HEK293 (cell line): Measurements from ENCODE around the gene TNFRSF4.

Source experiments
- HOXA7 ChIP-seq: sonication (generic); formaldehyde crosslinking; IDR thresholded peaks from 2 replicates; pipeline ENCODE4 v1.8.1; 2022; ENCODE audit warnings: missing genetic modification reagents, borderline replicate concordance
- PBX3 ChIP-seq: sonication (generic); formaldehyde crosslinking; IDR thresholded peaks from 2 replicates; pipeline ENCODE4 v1.8.1; 2022; ENCODE audit warnings: mild to moderate bottlenecking, moderate library complexity, missing genetic modification reagents
- PRDM4 ChIP-seq: fragments of 450-650 bp; formaldehyde crosslinking; IDR thresholded peaks from 2 replicates; pipeline ENCODE4 v1.5.1; 2017; ENCODE audit warnings: missing biosample characterization, missing genetic modification characterization
- REST ChIP-seq: fragments of 450-650 bp; formaldehyde crosslinking; IDR thresholded peaks from 2 replicates; pipeline ENCODE4 v1.5.1; 2016; ENCODE audit warnings: missing biosample characterization, missing genetic modification characterization
- ZBTB17 ChIP-seq: fragments of 450-650 bp; formaldehyde crosslinking; IDR thresholded peaks from 2 replicates; pipeline ENCODE4 v1.5.1; 2016; ENCODE audit warnings: missing biosample characterization, missing genetic modification characterization
- ZFP3 ChIP-seq: fragments of 450-650 bp; formaldehyde crosslinking; IDR thresholded peaks from 2 replicates; pipeline ENCODE4 v1.5.1; 2016; ENCODE audit warnings: low read depth, missing biosample characterization, missing genetic modification characterization
- ZNF169 ChIP-seq: fragments of 450-650 bp; formaldehyde crosslinking; IDR thresholded peaks from 2 replicates; pipeline ENCODE4 v1.5.1; 2016; ENCODE audit warnings: missing biosample characterization, missing genetic modification characterization
- ZNF530 ChIP-seq: fragments of 450-650 bp; formaldehyde crosslinking; IDR thresholded peaks from 2 replicates; pipeline ENCODE4 v1.5.1; 2016; ENCODE audit warnings: low read depth, missing biosample characterization, missing genetic modification characterization
- ZNF626 ChIP-seq: fragments of 450-650 bp; sonication (Bioruptor Pico); formaldehyde crosslinking; IDR thresholded peaks from 2 replicates; pipeline ENCODE4 v1.5.1; 2018; ENCODE audit warnings: missing biosample characterization, missing genetic modification characterization, inconsistent platforms
- ZNF707 ChIP-seq: fragments of 450-650 bp; formaldehyde crosslinking; IDR thresholded peaks from 2 replicates; pipeline ENCODE4 v1.5.1; 2016; ENCODE audit warnings: missing biosample characterization, missing genetic modification characterization
- ZNF776 ChIP-seq: fragments of 450-650 bp; formaldehyde crosslinking; IDR thresholded peaks from 2 replicates; pipeline ENCODE4 v1.5.0; 2017; ENCODE audit warnings: missing biosample characterization, missing genetic modification characterization, borderline replicate concordance
- ZNF843 ChIP-seq: fragments of 450-650 bp; formaldehyde crosslinking; IDR thresholded peaks from 2 replicates; pipeline ENCODE4 v1.5.1; 2016; ENCODE audit warnings: missing biosample characterization, missing genetic modification characterization
- ZSCAN30 ChIP-seq: fragments of 450-650 bp; IDR thresholded peaks from 2 replicates; pipeline ENCODE4 v1.5.1; 2018; ENCODE audit warnings: missing biosample characterization, mild to moderate bottlenecking, missing genetic modification characterization, moderate library complexity

- TF ChIP-seq ZNF169 (tag by site-specific recombination) (no peak), ZFP3 (tag by site-specific recombination) (no peak), PBX3 (no peak), ZSCAN30 (tag by site-specific recombination) (no peak), ZNF776 (tag by site-specific recombination) (no peak), ZNF530 (tag by site-specific recombination) (no peak), ZNF707 (no peak), ZNF626 (no peak), HOXA7 (no peak), ZBTB17 (tag by site-specific recombination) (no peak), PRDM4 (tag by site-specific recombination) (no peak), ZNF843 (tag by site-specific recombination) (no peak), REST (tag by site-specific recombination) (no peak)
Observed at GRCh38 chr1:1207571-1207892, 6.4 kb downstream of the TNFRSF4 start.
